C1 segment of cervical spinal cord (tissue), 14 donors: Measurements from ENCODE around the gene GALNT11.

Source experiments
- DNase-seq, 14 donors: peaks; one replicate each; lab custom pipeline; 2025; lab: John Stamatoyannopoulos, UW

Gene GALNT11

GRCh38 chr7:152148706-152149105 is 123.2 kb downstream of the GALNT11 start:
- no peak for DNase-seq

- DNase-seq = no peak
Observed at GRCh38 chr7:152149363-152149762, 123.9 kb downstream of the GALNT11 start.

- no peak for DNase-seq
Observed at GRCh38 chr7:152152267-152152666, 126.8 kb downstream of the GALNT11 start.

GRCh38 chr7:152158801-152159587 is 133.5 kb downstream of the GALNT11 start:
- DNase-seq = no peak

- DNase-seq = no peak
Observed at GRCh38 chr7:152161171-152161570, 135.7 kb downstream of the GALNT11 start.

- no peak for DNase-seq
Observed at GRCh38 chr7:152162287-152162686, 136.8 kb downstream of the GALNT11 start.
